PC-3 (cell line): ENCODE measurements around the gene USP9X. TPM values are rescaled to one million over a fixed set of nuclear protein-coding genes. Genes with fewer than 3 reads are reported as not detected.

Experiments
- ATAC-seq: fragments of 200-7000 bp; cut with Tn5 transposase; 2 replicates; pipeline ENCODE4 v1.9.1; 2020; ENCODE audit warnings: mild to moderate bottlenecking, moderate library complexity
- BruUV-seq: library from RNA; stranded (reverse); fragments of 400-500 nt; replicated peaks from 2 replicates; lab custom pipeline; 2021; lab: Mats Ljungman, UMichigan
- CTCF ChIA-PET: fragments of 300-600 bp; sonication (Branson Sonifier 250); formaldehyde crosslinking; loops from one replicate; lab custom pipeline; 2022; ENCODE audit warnings: antibody characterized with exemption; lab: Charles Lee
- POLR2A ChIA-PET: fragments of 300-600 bp; sonication (Branson Sonifier 250); formaldehyde crosslinking; loops from one replicate; lab custom pipeline; 2022; ENCODE audit warnings: antibody characterized with exemption; ENCODE audit not compliant: unreplicated experiment; lab: Charles Lee
- DNase-seq: peaks from one replicate; pipeline ENCODE4 v3.0.0-alpha.2; 2015
- H2AFZ ChIP-seq: fragments of 300-600 bp; sonication (generic); 2 replicates; pipeline ENCODE4 v1.6.0; 2016; ENCODE audit warnings: antibody characterized with exemption, low read length
- H3F3A ChIP-seq: fragments of 300-600 bp; sonication (generic); one replicate; pipeline ENCODE4 v1.6.0; 2017; ENCODE audit warnings: antibody characterized with exemption, low read length, control low read depth, mild to moderate bottlenecking; ENCODE audit not compliant: unreplicated experiment
- H3K27ac ChIP-seq: fragments of 300-600 bp; sonication (generic); 2 replicates; pipeline ENCODE4 v1.5.1; 2016; ENCODE audit warnings: mild to moderate bottlenecking, low read length
- H3K27me3 ChIP-seq: fragments of 300-600 bp; sonication (generic); 2 replicates; pipeline ENCODE4 v1.6.1; 2016; ENCODE audit warnings: low read length, mixed read lengths
- H3K36me3 ChIP-seq: fragments of 300-600 bp; sonication (generic); 2 replicates; pipeline ENCODE4 v1.6.1; 2016; ENCODE audit warnings: low read depth, mixed run types, low read length, mixed read lengths
- H3K4me1 ChIP-seq: fragments of 300-600 bp; sonication (generic); 2 replicates; pipeline ENCODE4 v1.5.1; 2016; ENCODE audit warnings: low read length; ENCODE audit not compliant: insufficient read depth
- H3K4me2 ChIP-seq: fragments of 300-600 bp; sonication (generic); 2 replicates; pipeline ENCODE4 v1.6.0; 2016; ENCODE audit warnings: low read length
- H3K4me3 ChIP-seq: fragments of 300-600 bp; sonication (generic); 2 replicates; pipeline ENCODE4 v1.5.1; 2016; ENCODE audit warnings: mild to moderate bottlenecking, low read length, mixed read lengths
- H3K79me2 ChIP-seq: fragments of 300-600 bp; sonication (generic); 2 replicates; pipeline ENCODE4 v1.6.1; 2017; ENCODE audit warnings: low read length, mixed read lengths
- H3K9ac ChIP-seq: fragments of 300-600 bp; sonication (generic); 2 replicates; pipeline ENCODE4 v1.6.0; 2016; ENCODE audit warnings: mild to moderate bottlenecking, low read length
- H3K9me2 ChIP-seq: fragments of 300-600 bp; sonication (generic); replicated peaks from 2 replicates; pipeline ENCODE4 v1.6.1; 2016; ENCODE audit warnings: mixed run types, low read length, mixed read lengths
- H3K9me3 ChIP-seq: fragments of 300-600 bp; sonication (generic); 2 replicates; pipeline ENCODE4 v1.6.1; 2016; ENCODE audit warnings: low read length, mixed read lengths
- H4K20me1 ChIP-seq: fragments of 300-600 bp; sonication (generic); 2 replicates; pipeline ENCODE4 v1.6.1; 2016; ENCODE audit warnings: low read length, mixed read lengths
- CTCF ChIP-seq: fragments of 300-600 bp; sonication (generic); conservative IDR thresholded peaks from 2 replicates; pipeline ENCODE4 v1.5.1; 2017; ENCODE audit warnings: antibody characterized with exemption, low read depth, mild to moderate bottlenecking, low read length
- EZH2 ChIP-seq: fragments of 300-600 bp; sonication (generic); IDR thresholded peaks from one replicate; pipeline ENCODE4 v1.6.1; 2017; ENCODE audit warnings: antibody characterized with exemption, mild to moderate bottlenecking, low read length; ENCODE audit not compliant: unreplicated experiment
- EZH2phosphoT487 ChIP-seq: fragments of 300-600 bp; sonication (generic); IDR thresholded peaks from 2 replicates; pipeline ENCODE4 v1.6.1; 2018; ENCODE audit warnings: mild to moderate bottlenecking, antibody characterized with exemption, low read length, borderline replicate concordance
- intact Hi-C: fragments of 100-400 bp; cut with micrococcal nuclease; formaldehyde crosslinking; loops from 2 replicates; pipeline ENCODE4 v1.9.0; 2023
- total RNA-seq: library from RNA; depleted of rRNA; stranded (reverse); fragments of >200 nt; gene quantifications from 2 replicates; pipeline ENCODE4 v1.2.3, GENCODE V29; 2014

USP9X gene
- total RNA-seq, 1 experiment from 2014 or later: 63.5 TPM

DNA sequence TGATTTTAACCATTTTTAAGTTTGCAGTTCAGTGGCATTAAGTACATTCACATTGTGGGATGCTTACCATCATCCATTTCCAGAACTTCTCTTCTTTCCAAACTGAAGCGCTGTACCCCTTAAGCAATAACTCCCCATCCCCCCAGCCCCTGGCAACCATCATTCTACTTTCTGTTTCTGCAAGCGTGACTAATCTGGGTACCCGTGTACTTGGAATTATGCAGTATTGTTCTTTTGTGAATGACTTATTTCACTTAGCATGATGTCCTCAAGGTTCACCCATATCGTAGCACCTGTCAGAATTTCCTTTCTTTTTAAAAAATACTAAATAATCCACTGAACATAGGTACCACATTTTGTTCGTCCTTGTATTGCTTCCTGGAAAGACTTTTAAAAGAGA lies 32.9 kb downstream of the USP9X start:
- POLR2A ChIA-PET: no interaction called here
- no TSS peak for BruUV-seq

GRCh38 chrX:41119803-41120202 lies 34.6 kb downstream of the USP9X start:
- BruUV-seq: no TSS peak
- ATAC-seq (no peak), DNase-seq (no peak)
- Histone ChIP-seq H3K4me3 (no peak overlapping the region), H3K27ac (no peak overlapping the region), H3K9me2 (no peaks in the 10 kb centered on the region), H3K9me3 (no peaks in the 10 kb centered on the region), H3K4me2 (no peak overlapping the region), H3F3A (no peaks in the 10 kb centered on the region), H3K4me1 (peaks cover 19% of the 10 kb centered on the region), H3K79me2 (peaks cover 100% of the 10 kb centered on the region), H3K36me3 (no peaks in the 10 kb centered on the region), H3K9ac (no peak overlapping the region), H3K27me3 (no peaks in the 10 kb centered on the region), H2AFZ (no peak overlapping the region), H4K20me1 (peaks cover 55% of the 10 kb centered on the region)
- POLR2A ChIA-PET: no interaction called here
- TF ChIP-seq CTCF (no peak), EZH2 (no peak), EZH2phosphoT487 (no peak)
- CTCF ChIA-PET: no interaction called here
- intact Hi-C loops: loop anchor here (10.0 kb wide), 1 partner anchor 195 kb away; no protein-coding TSS in a partner anchor

More for the DNA sequence above, 32.9 kb downstream of the USP9X start:
- no peak for DNase-seq
- no peaks in the 10 kb centered on the region for H3K9me2 ChIP-seq
- H2AFZ ChIP-seq: no peak overlapping the region
- peaks cover 50% of the 10 kb centered on the region for H4K20me1 ChIP-seq
- TF ChIP-seq EZH2 (no peak), CTCF (no peak), EZH2phosphoT487 (no peak)
- CTCF ChIA-PET: no interaction called here
- ATAC-seq: no peak
- no peaks in the 10 kb centered on the region for H3K27me3 ChIP-seq
- H3F3A ChIP-seq: no peaks in the 10 kb centered on the region
- H3K9me3 ChIP-seq: no peaks in the 10 kb centered on the region
- peaks cover 100% of the 10 kb centered on the region for H3K79me2 ChIP-seq
- H3K27ac ChIP-seq: no peak overlapping the region
- peaks cover 24% of the 10 kb centered on the region for H3K4me1 ChIP-seq
- H3K9ac ChIP-seq: no peak overlapping the region
- intact Hi-C loops: loop anchor here (10.0 kb wide), 1 partner anchor 193 kb away; no protein-coding TSS in a partner anchor
- H3K36me3 ChIP-seq: no peaks in the 10 kb centered on the region
- H3K4me3 ChIP-seq: no peak overlapping the region
- H3K4me2 ChIP-seq: no peak overlapping the region

GRCh38 chrX:41121766-41122165 lies 36.5 kb downstream of the USP9X start:
- ChIA-PET POLR2A (no interaction called here), CTCF (no interaction called here)
- BruUV-seq: no TSS peak
- H3K4me2 ChIP-seq: no peak overlapping the region
- no peak overlapping the region for H2AFZ ChIP-seq
- no peak for DNase-seq
- no peak overlapping the region for H3K27ac ChIP-seq
- H4K20me1 ChIP-seq: peaks cover 40% of the 10 kb centered on the region
- no peaks in the 10 kb centered on the region for H3F3A ChIP-seq
- H3K4me3 ChIP-seq: no peak overlapping the region
- no peak overlapping the region for H3K9ac ChIP-seq
- H3K36me3 ChIP-seq: no peaks in the 10 kb centered on the region
- peaks cover 93% of the 10 kb centered on the region for H3K79me2 ChIP-seq
- H3K9me3 ChIP-seq: no peaks in the 10 kb centered on the region
- H3K4me1 ChIP-seq: peaks cover 4% of the 10 kb centered on the region
- H3K9me2 ChIP-seq: no peaks in the 10 kb centered on the region
- TF ChIP-seq EZH2 (no peak), CTCF (no peak), EZH2phosphoT487 (no peak)
- ATAC-seq: no peak
- intact Hi-C loops: no loop called here
- no peaks in the 10 kb centered on the region for H3K27me3 ChIP-seq
